Hepatocyte (in vitro differentiated cells): Measurements from ENCODE around the gene KANSL3.

Experiments
- EZH2phosphoT487 ChIP-seq: fragments of 200-600 bp; sonication (generic); IDR thresholded peaks from one replicate; pipeline ENCODE4 v1.6.1; 2018; ENCODE audit warnings: antibody characterized with exemption, mild to moderate bottlenecking, low read depth, moderate library complexity; ENCODE audit not compliant: unreplicated experiment, severe bottlenecking
- TF ChIP-seq, protein P1 (sequence below): fragments of 200-600 bp; sonication (generic); IDR thresholded peaks from 2 replicates; pipeline ENCODE4 v1.5.1; 2016; ENCODE audit warnings: antibody characterized with exemption, mild to moderate bottlenecking; ENCODE audit not compliant: poor library complexity

DNA sequence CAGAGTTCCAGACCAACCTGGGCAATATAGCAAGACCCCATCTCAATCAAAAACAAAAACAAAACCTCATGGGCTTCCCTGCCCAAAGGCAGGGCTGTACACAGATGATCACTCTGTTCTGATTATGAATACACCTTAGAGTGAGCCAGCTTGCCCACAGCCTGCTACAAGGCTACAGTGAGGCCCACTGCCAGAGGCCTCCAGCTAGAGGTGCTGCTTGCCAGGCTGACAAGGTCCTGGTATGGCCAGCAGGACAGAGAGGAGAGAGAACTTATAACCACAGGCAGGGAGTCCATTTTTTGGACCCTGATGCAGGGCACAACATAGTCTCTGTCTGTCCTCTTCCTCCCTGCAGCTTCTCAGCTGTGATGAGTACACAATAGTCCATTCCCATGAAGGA, 41.5 kb downstream of the KANSL3 start:
- TF ChIP-seq, protein P1, sequence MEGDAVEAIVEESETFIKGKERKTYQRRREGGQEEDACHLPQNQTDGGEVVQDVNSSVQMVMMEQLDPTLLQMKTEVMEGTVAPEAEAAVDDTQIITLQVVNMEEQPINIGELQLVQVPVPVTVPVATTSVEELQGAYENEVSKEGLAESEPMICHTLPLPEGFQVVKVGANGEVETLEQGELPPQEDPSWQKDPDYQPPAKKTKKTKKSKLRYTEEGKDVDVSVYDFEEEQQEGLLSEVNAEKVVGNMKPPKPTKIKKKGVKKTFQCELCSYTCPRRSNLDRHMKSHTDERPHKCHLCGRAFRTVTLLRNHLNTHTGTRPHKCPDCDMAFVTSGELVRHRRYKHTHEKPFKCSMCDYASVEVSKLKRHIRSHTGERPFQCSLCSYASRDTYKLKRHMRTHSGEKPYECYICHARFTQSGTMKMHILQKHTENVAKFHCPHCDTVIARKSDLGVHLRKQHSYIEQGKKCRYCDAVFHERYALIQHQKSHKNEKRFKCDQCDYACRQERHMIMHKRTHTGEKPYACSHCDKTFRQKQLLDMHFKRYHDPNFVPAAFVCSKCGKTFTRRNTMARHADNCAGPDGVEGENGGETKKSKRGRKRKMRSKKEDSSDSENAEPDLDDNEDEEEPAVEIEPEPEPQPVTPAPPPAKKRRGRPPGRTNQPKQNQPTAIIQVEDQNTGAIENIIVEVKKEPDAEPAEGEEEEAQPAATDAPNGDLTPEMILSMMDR = no peak
- no peak for TF ChIP-seq EZH2phosphoT487
